ENCODE data around the gene ATG101. TPM values are rescaled to one million over a fixed set of nuclear protein-coding genes. Genes with fewer than 3 reads are reported as not detected.

ATG101 gene
- total and polyA plus RNA-seq, 2 of the 13 experiments (the other 11 are each of a cell fraction or from before 2014, with no cell fraction given): 58.2 to 67.7 TPM

- TF ChIP-seq KDM5A (IDR thresholded peaks at IDR 0.05; ENCODE audit: borderline replicate concordance, low read length): peak; percentile 94; the same call in 1 of the 2 replicates
- TF ChIP-seq FOXJ3 (CRISPR knock-in tag; IDR thresholded peaks at IDR 0.05; ENCODE audit: borderline replicate concordance): no peak
- TF ChIP-seq JUNB (CRISPR knock-in tag; IDR thresholded peaks at IDR 0.05; ENCODE audit: borderline replicate concordance): no peak
- TF ChIP-seq BHLHE40 (IDR thresholded peaks at IDR 0.05; ENCODE audit: low read length): peak; percentile 98
- TF ChIP-seq PLSCR1 (CRISPR knock-in tag; IDR thresholded peaks at IDR 0.05; ENCODE audit: borderline replicate concordance): no peak
- peak; percentile 65 for TF ChIP-seq ZBED4 (CRISPR knock-in tag; IDR thresholded peaks at IDR 0.05; ENCODE audit: borderline replicate concordance)
- TF ChIP-seq IRF9 (CRISPR knock-in tag; IDR thresholded peaks at IDR 0.05; ENCODE audit: borderline replicate concordance): peak; percentile 91; the same call in 1 of the 2 replicates
- TF ChIP-seq FOXO4 (CRISPR knock-in tag; conservative IDR thresholded peaks at IDR 0.05): no peak
- no peak for TF ChIP-seq CENPT (CRISPR knock-in tag; IDR thresholded peaks at IDR 0.05; ENCODE audit: low read depth)
- TF ChIP-seq ZNF441 (CRISPR knock-in tag; IDR thresholded peaks at IDR 0.05; ENCODE audit: borderline replicate concordance): 0 out of 2 replicates have a peak, but pooled peaks have one; percentile 37
- peak; percentile 88 for TF ChIP-seq FOXK1 (CRISPR knock-in tag; IDR thresholded peaks at IDR 0.05; ENCODE audit: borderline replicate concordance, low read depth)
- peak; percentile 61 for TF ChIP-seq ZNF362 (CRISPR knock-in tag; IDR thresholded peaks at IDR 0.05; ENCODE audit: borderline replicate concordance)
- TF ChIP-seq THYN1 (CRISPR knock-in tag; IDR thresholded peaks at IDR 0.05; ENCODE audit: borderline replicate concordance, low read depth): no peak
- no peak for TF ChIP-seq ATF5 (CRISPR knock-in tag; IDR thresholded peaks at IDR 0.05; ENCODE audit: low read depth)
- no peak for TF ChIP-seq MYNN (CRISPR knock-in tag; IDR thresholded peaks at IDR 0.05; ENCODE audit: low read depth)
- TF ChIP-seq ZNF256 (CRISPR knock-in tag; conservative IDR thresholded peaks at IDR 0.05): no peak
- TF ChIP-seq RAD51 (IDR thresholded peaks at IDR 0.05; ENCODE audit: borderline replicate concordance): no peak
- peak; percentile 49; the same call in 1 of the 2 replicates for TF ChIP-seq SOX5 (CRISPR knock-in tag; IDR thresholded peaks at IDR 0.05; ENCODE audit: borderline replicate concordance)
Measured at GRCh38 chr12:52069327-52070184, at the start of gene ATG101 (continued).

Measured in HepG2 (cell line).